KMS-11 (cell line): Measurements from ENCODE around the gene PNN.
"Not testable (repeated sequence)": the region's sequence is repeated elsewhere in the genome, so short reads cannot be mapped to it uniquely, and the experiment has no call there.

Experiments
- H2AFZ ChIP-seq: fragments of 200-600 bp; sonication (generic); 2 replicates; pipeline ENCODE4 v1.6.1; 2016; ENCODE audit warnings: antibody characterized with exemption, mixed run types, low read depth
- H3K27ac ChIP-seq: fragments of 200-600 bp; sonication (generic); 2 replicates; pipeline ENCODE4 v1.6.1; 2016; ENCODE audit warnings: mild to moderate bottlenecking, mixed run types
- H3K27me3 ChIP-seq: fragments of 200-600 bp; sonication (generic); 2 replicates; pipeline ENCODE4 v1.6.1; 2017; ENCODE audit warnings: mild to moderate bottlenecking, low read depth, mixed run types, moderate library complexity; ENCODE audit not compliant: insufficient read depth
- H3K36me3 ChIP-seq: fragments of 200-600 bp; sonication (generic); 2 replicates; pipeline ENCODE4 v1.6.1; 2017; ENCODE audit warnings: mild to moderate bottlenecking, mixed run types; ENCODE audit not compliant: insufficient read depth
- H3K4me1 ChIP-seq: fragments of 200-600 bp; sonication (generic); 2 replicates; pipeline ENCODE4 v1.6.1; 2016; ENCODE audit warnings: mild to moderate bottlenecking, low read depth, mixed run types; ENCODE audit not compliant: poor library complexity, severe bottlenecking
- H3K4me2 ChIP-seq: fragments of 200-600 bp; sonication (generic); 2 replicates; pipeline ENCODE4 v1.7.0; 2016; ENCODE audit warnings: mild to moderate bottlenecking, mixed run types
- H3K4me3 ChIP-seq: fragments of 200-600 bp; sonication (generic); IDR thresholded peaks from 2 replicates; pipeline ENCODE4 v1.6.1; 2017; ENCODE audit warnings: low read depth, low read length, mixed read lengths; ENCODE audit not compliant: insufficient read depth
- H3K79me2 ChIP-seq: fragments of 200-600 bp; sonication (generic); 2 replicates; pipeline ENCODE4 v1.6.1; 2016; ENCODE audit warnings: low read depth, mixed run types; ENCODE audit not compliant: insufficient read depth
- H3K9ac ChIP-seq: fragments of 200-600 bp; sonication (generic); 2 replicates; pipeline ENCODE4 v1.6.1; 2016; ENCODE audit warnings: mild to moderate bottlenecking, mixed run types
- H4K20me1 ChIP-seq: fragments of 200-600 bp; sonication (generic); 2 replicates; pipeline ENCODE4 v1.6.1; 2016; ENCODE audit warnings: mild to moderate bottlenecking, mixed run types; ENCODE audit not compliant: insufficient read depth
- TF ChIP-seq, protein P1 (sequence below): fragments of 200-600 bp; sonication (generic); conservative IDR thresholded peaks from 2 replicates; pipeline ENCODE4 v1.6.1; 2017; ENCODE audit warnings: low read depth, mild to moderate bottlenecking, antibody characterized with exemption, low read length, moderate library complexity, mixed read lengths

PNN gene

DNA sequence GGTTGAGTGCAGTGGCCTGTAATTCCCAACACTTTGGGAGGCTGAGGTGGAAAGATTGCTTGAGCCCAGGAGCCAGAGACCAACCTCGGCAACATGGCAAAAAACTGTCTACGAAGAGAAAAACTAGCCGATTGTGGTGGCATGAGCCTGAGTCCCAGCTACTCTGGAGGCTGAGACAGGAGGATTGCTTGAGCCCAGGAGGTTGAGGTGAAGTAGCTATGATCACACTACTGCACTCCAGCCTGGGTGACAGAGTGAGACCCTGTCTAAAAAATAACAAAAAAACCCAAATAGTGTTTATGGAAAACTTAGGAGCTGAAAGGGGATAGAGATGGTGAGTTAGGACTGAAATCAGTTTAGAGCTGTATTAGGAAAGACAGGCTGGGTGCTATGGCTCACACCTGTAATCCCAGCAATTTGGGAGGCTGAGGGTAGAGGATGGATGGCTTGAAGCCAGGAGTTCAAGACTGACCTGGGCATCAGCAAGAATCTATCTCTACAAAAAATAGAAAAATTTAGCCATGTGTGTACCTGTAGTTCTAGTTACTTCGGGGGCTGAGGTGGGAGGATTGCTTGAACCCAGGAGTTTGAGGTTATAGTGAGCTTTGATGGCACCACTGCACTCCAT lies 9.7 kb downstream of the PNN start:
- H2AFZ ChIP-seq, result no peak overlapping the region
- no peak overlapping the region for H3K4me3 ChIP-seq
- H4K20me1 ChIP-seq, result no peaks in the 10 kb centered on the region
- no peak overlapping the region for H3K4me2 ChIP-seq
- H3K27ac ChIP-seq, result no peak overlapping the region
- H3K79me2 ChIP-seq, result no peaks in the 10 kb centered on the region
- H3K9ac ChIP-seq, result no peak overlapping the region
- TF ChIP-seq, protein P1, sequence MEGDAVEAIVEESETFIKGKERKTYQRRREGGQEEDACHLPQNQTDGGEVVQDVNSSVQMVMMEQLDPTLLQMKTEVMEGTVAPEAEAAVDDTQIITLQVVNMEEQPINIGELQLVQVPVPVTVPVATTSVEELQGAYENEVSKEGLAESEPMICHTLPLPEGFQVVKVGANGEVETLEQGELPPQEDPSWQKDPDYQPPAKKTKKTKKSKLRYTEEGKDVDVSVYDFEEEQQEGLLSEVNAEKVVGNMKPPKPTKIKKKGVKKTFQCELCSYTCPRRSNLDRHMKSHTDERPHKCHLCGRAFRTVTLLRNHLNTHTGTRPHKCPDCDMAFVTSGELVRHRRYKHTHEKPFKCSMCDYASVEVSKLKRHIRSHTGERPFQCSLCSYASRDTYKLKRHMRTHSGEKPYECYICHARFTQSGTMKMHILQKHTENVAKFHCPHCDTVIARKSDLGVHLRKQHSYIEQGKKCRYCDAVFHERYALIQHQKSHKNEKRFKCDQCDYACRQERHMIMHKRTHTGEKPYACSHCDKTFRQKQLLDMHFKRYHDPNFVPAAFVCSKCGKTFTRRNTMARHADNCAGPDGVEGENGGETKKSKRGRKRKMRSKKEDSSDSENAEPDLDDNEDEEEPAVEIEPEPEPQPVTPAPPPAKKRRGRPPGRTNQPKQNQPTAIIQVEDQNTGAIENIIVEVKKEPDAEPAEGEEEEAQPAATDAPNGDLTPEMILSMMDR, result no peak
- H3K4me1 ChIP-seq, result no peaks in the 10 kb centered on the region
- peaks cover 12% of the 10 kb centered on the region; the same call in 1 of the 2 replicates for H3K36me3 ChIP-seq
- no peaks in the 10 kb centered on the region for H3K27me3 ChIP-seq

GRCh38 chr14:39185256-39186049 lies 10.4 kb downstream of the PNN start:
- TF ChIP-seq, protein P1, result no peak
- Histone ChIP-seq H3K9ac (no peak overlapping the region), H3K4me1 (no peaks in the 10 kb centered on the region), H3K79me2 (no peaks in the 10 kb centered on the region), H4K20me1 (no peaks in the 10 kb centered on the region), H3K4me3 (no peak overlapping the region), H3K36me3 (peaks cover 5% of the 10 kb centered on the region; the same call in 1 of the 2 replicates), H2AFZ (no peak overlapping the region), H3K27me3 (no peaks in the 10 kb centered on the region), H3K27ac (no peak overlapping the region), H3K4me2 (no peak overlapping the region)

GRCh38 chr14:39186941-39187525 lies 12.0 kb downstream of the PNN start:
- Histone ChIP-seq H3K4me1 (no peaks in the 10 kb centered on the region), H3K4me3 (no peak overlapping the region), H3K9ac (no peak overlapping the region), H4K20me1 (no peaks in the 10 kb centered on the region), H3K36me3 (no peaks in the 10 kb centered on the region), H3K27ac (no peak overlapping the region), H2AFZ (no peak overlapping the region), H3K79me2 (no peaks in the 10 kb centered on the region), H3K27me3 (no peaks in the 10 kb centered on the region), H3K4me2 (no peak overlapping the region)
- TF ChIP-seq, protein P1, result no peak

DNA sequence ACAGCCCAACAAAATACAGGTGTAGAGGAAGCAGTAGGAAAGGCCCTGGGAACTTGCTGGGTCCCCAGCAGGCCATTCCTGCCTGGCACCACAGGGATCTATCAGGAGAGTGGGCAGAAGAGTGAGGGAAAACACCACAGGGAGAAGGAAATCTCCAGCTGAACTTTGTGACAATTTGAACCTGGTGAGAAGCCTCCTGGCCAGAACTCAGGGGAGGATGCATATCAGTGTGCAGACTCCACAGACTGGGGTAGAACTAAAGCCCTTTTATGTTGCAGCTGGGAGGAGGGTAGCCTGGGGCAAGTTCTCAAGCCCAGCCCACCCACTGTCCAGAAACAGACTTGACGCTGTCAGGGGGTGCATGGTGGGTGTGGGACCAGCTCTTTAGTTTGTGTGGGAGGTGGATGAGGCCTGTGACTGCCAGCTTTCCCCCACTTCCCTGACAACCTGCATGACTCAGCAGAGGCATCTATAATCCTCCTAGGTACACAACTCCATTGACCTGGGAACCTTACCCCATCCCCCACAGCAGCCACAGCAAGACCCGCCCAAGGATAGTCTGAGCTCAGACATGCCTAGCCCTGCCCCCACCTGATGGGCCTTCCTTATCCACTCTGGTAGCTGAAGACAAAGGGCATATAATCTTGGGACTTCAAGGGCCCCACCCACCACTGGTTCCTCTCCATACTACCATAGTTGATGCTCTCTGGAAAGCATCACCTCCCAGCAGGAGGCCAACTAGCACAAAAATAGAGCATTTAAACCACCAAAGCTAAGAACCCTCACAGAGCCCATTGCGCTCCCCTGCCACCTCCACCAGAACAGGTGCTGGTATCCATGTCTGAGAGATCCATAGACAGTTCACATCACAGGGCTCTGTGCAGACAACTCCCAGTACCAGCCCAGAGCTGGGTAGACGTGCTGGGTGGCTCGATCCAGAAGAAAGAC lies 28.9 kb downstream of the PNN start:
- no peak overlapping the region for H3K9ac ChIP-seq
- H2AFZ ChIP-seq, result no peak overlapping the region
- H3K4me2 ChIP-seq, result no peak overlapping the region
- TF ChIP-seq, protein P1, result no peak
- no peaks in the 10 kb centered on the region for H3K4me1 ChIP-seq
- no peaks in the 10 kb centered on the region for H3K27me3 ChIP-seq
- no peaks in the 10 kb centered on the region for H3K79me2 ChIP-seq
- no peaks in the 10 kb centered on the region for H4K20me1 ChIP-seq
- H3K4me3 ChIP-seq, result no peak overlapping the region
- H3K27ac ChIP-seq, result no peak overlapping the region
- H3K36me3 ChIP-seq, result no peaks in the 10 kb centered on the region

- H4K20me1 ChIP-seq, H3K36me3 ChIP-seq, H3K79me2 ChIP-seq, H2AFZ ChIP-seq, H3K27ac ChIP-seq, H3K4me1 ChIP-seq, H3K4me2 ChIP-seq, H3K9ac ChIP-seq, H3K4me3 ChIP-seq, H3K27me3 ChIP-seq: not testable (repeated sequence)
Measured at GRCh38 chr14:39207430-39207829, 32.4 kb downstream of the PNN start.
